ENCODE results near the gene CERS3.

CERS3 gene

DNA sequence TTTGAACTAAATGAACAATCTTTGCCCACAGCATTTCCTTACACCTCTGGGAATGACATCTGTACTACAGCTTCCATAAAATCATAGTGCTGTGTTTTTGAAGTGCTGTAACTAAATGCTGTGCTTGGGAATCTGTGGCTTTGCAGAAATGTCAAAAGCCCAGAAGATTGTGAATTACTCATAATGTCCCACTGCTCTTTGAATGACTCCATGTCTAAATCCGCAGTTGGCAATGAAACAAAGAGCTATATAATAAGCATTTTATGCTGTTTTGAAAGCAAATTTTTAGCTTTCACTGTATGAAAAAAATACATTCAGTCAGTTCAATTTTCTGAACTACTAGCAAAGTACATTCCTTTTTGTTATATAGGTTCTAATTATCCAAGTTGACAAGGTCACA is 98.3 kb downstream of the CERS3 start:
- no peak for DNase-seq (ENCODE audit: low spot score in 2 of 2)
- H3K36me3 Mint-ChIP-seq: peaks cover 3% of the 10 kb centered on the region

DNA sequence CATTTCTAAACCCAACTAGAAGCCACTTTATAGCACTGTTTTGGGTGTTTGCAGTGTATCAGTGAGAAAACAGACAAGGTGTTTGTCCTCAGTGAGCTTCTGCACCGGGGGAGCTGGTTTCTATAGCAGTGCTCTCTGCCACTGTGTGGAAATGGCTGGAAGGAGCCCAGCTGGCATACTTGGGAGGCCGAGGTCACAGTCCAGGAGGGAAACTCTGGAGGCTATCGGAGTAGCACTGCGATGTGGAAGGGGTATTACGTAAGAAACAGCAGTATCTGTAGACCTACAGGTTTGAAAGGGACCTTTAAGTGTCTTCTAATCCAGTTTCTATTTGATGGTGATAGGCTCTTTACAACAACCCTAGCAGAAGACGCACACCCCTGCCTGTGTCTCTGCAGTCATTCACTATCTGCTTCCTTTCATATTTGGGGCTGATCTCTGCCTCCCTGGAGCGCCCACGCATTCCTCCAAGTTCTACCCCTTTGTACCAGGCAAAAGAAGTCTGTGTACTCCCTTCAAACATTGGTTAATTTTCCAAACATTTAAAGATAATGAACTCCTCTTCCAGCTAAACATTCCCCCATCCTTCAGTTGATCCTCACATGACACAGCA is 99.5 kb downstream of the CERS3 start:
- H3K27me3 Mint-ChIP-seq: no peaks in the 10 kb centered on the region
- H3K36me3 Mint-ChIP-seq: peaks cover 7% of the 10 kb centered on the region
- ATAC-seq (ENCODE audit: low read depth) (no peak), DNase-seq (ENCODE audit: low spot score in 2 of 2) (no peak)
- H3K4me1 Mint-ChIP-seq: no peaks in the 10 kb centered on the region
- H3K4me3 Mint-ChIP-seq: no peak overlapping the region
- H3K9me3 Mint-ChIP-seq: peaks cover 5% of the 10 kb centered on the region
- H3K27ac Mint-ChIP-seq: no peak overlapping the region

More for the DNA sequence above, 98.3 kb downstream of the CERS3 start:
- ATAC-seq (ENCODE audit: low read depth): no peak
- peaks cover 1% of the 10 kb centered on the region for H3K9me3 Mint-ChIP-seq
- H3K27me3 Mint-ChIP-seq: no peaks in the 10 kb centered on the region
- no peaks in the 10 kb centered on the region for H3K4me1 Mint-ChIP-seq
- no peak overlapping the region for H3K4me3 Mint-ChIP-seq
- no peak overlapping the region for H3K27ac Mint-ChIP-seq

DNA sequence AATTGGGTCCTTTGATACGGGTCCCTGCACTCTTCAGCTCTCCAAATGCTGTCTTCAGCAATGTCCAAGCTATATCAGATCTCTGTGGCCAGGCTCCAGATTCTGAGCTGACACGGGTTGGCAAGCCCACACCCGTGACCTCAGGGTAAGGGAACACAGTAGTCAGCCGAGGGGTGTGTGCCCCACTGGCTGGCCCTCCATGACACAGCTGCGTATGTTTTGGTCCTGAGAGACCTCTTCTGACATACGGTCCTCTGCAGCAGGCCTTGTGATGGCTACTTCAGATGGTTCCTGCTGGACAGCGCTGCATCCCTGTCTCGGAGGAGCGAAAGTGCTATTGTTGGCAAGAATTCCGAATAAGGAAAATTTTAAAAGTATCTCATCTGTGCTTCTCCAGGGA is 101.8 kb downstream of the CERS3 start:
- peaks cover 8% of the 10 kb centered on the region for H3K9me3 Mint-ChIP-seq
- no peaks in the 10 kb centered on the region for H3K4me1 Mint-ChIP-seq
- DNase-seq (ENCODE audit: low spot score in 2 of 2) (no peak), ATAC-seq (ENCODE audit: low read depth) (no peak)
- H3K27me3 Mint-ChIP-seq: no peaks in the 10 kb centered on the region
- H3K27ac Mint-ChIP-seq: no peak overlapping the region
- no peak overlapping the region for H3K4me3 Mint-ChIP-seq
- peaks cover 9% of the 10 kb centered on the region for H3K36me3 Mint-ChIP-seq

DNA sequence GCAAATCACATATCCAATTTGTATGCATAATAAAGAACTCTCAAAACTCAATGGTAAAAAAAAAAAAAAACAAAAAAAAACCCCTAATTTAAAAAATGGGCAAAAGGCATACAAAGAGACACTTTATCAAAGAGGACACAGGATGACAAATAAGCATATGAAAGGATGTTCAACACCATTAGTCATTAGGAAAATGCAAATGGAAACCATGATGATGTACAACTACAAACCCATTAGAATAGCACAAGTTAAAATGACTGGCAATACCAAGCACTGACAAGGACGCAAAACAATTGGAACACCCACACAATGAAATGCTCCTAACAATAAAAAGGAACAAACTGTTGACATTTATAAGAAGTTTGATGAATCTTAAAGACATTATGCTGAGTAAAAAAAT is 123.6 kb downstream of the CERS3 start:
- DNase-seq (ENCODE audit: low spot score in 2 of 2) (no peak), ATAC-seq (ENCODE audit: low read depth) (no peak)
- Mint-ChIP-seq H3K4me3 (no peak overlapping the region), H3K27ac (no peak overlapping the region), H3K36me3 (peaks cover 3% of the 10 kb centered on the region), H3K9me3 (peaks cover 5% of the 10 kb centered on the region), H3K4me1 (no peaks in the 10 kb centered on the region), H3K27me3 (peaks cover 3% of the 10 kb centered on the region)

DNA sequence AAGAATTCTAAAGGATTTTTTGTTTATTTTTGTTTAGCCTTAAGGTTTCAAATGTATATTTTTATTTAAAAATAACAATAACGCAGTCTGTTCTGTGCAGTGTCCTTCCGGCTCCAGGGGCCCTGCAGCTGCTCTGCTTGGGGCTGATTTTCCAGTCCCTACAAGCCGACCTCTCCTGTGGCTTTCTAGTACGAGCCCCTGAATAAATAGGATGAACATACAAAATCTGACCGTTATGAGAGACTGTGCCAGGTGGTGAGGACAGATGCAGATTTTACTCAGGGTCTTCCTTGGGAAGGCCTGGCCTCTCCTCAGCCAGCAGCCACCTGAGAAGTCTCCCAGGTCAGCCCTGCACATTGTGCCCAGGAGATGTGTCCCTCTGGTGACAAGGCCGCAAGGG is 127.8 kb downstream of the CERS3 start:
- ATAC-seq (ENCODE audit: low read depth) (no peak), DNase-seq (ENCODE audit: low spot score in 2 of 2) (no peak)
- Mint-ChIP-seq H3K4me1 (no peaks in the 10 kb centered on the region), H3K27me3 (peaks cover 6% of the 10 kb centered on the region), H3K27ac (no peak overlapping the region), H3K9me3 (peaks cover 3% of the 10 kb centered on the region), H3K4me3 (no peak overlapping the region), H3K36me3 (peaks cover 4% of the 10 kb centered on the region)

DNA sequence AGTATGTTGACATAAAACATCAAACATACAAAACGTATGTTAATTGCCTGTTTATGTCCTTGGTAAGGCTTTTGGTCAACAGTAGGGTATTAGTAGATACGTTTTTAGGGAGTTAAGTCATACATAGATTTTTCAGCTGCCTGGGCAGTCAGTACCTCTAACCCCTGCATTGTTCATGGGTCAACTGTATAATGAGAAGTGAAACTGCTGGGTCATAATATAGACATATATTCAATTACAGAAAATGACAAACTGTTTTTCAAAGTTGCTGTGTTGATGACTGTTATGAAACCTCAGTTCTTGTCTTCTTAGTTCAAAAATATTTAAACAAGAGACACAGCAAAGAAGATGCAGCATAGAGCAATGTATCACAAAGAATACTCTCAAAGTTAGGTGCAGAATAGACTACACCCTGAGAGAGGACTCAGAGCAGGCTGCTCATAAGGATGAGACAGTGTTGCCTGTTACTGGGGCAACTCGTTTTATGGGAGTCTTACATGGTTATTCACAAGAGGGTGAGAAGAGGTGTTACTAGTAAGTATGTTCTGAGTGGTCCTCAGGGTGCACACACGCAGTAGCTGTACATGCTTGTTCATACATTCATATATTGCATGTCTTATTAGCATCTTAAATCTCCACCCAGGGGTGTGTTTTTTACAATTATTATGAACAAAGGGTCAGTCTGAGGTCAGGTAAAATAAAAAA is 133.9 kb downstream of the CERS3 start:
- peaks cover under 1% of the 10 kb centered on the region for H3K27me3 Mint-ChIP-seq
- no peak overlapping the region for H3K27ac Mint-ChIP-seq
- peaks cover 1% of the 10 kb centered on the region for H3K9me3 Mint-ChIP-seq
- DNase-seq (ENCODE audit: low spot score in 2 of 2) (no peak), ATAC-seq (ENCODE audit: low read depth) (no peak)
- no peaks in the 10 kb centered on the region for H3K36me3 Mint-ChIP-seq
- no peak overlapping the region for H3K4me3 Mint-ChIP-seq
- H3K4me1 Mint-ChIP-seq: no peaks in the 10 kb centered on the region

DNA sequence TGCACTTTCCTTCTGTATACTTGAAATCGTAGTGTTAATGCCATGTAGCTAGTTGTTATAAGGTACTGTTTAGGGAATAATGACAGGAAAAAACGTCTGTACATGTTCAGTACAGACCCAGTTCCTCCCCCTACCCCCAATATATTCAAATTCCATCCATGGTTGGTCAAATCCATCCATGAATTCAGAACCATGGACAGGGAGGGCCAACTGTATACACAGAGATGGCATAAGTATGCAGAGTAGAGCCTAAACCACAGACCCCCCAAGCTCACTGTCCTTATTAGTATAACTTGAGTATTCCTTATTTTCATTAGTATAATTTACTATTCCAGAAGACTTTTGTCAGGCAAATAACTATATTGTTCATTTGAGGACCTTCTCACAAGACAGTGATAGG is 135.7 kb downstream of the CERS3 start:
- no peaks in the 10 kb centered on the region for H3K36me3 Mint-ChIP-seq
- H3K4me1 Mint-ChIP-seq: no peaks in the 10 kb centered on the region
- H3K4me3 Mint-ChIP-seq: no peak overlapping the region
- DNase-seq (ENCODE audit: low spot score in 2 of 2) (no peak), ATAC-seq (ENCODE audit: low read depth) (no peak)
- peaks cover 6% of the 10 kb centered on the region for H3K9me3 Mint-ChIP-seq
- no peak overlapping the region for H3K27ac Mint-ChIP-seq
- H3K27me3 Mint-ChIP-seq: no peaks in the 10 kb centered on the region

DNA sequence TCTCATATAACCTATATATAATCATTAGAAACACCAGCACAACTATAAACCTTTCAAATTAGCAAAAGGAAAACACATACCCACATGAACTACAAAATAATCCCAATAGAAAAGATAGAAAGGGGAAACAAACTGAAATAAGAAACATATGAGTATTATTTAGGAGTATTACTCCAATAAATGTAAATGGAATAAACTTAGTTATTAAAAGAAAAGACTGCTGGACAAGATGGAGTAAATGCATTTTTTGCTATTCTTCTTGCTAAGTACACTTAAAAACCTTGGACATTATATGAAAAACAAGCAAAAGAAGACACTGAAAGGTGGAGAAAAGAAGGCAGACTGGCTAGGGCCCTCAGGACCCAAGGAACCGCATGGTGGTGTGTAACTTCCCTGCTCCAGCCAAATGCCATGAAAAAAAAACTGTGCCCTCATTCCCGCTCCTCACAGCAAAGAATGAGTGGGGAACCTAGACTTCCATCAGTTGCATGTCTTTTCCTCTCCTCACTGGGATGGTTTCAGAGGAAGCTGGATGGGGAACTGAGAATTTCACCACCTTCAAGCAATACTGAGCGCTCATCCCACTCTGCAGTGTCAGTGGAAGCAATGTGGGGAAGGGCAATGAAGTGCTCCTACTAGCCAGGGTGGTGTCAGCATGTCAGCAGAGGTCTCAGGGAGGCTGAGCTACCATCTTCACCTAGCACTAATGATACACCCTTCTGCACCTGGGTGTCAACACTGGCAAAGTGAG is 143.3 kb downstream of the CERS3 start:
- peaks cover 3% of the 10 kb centered on the region for H3K4me1 Mint-ChIP-seq
- no peak overlapping the region for H3K27ac Mint-ChIP-seq
- peaks cover 13% of the 10 kb centered on the region for H3K9me3 Mint-ChIP-seq
- H3K4me3 Mint-ChIP-seq: no peak overlapping the region
- DNase-seq (ENCODE audit: low spot score in 2 of 2) (no peak), ATAC-seq (ENCODE audit: low read depth) (no peak)
- H3K27me3 Mint-ChIP-seq: no peaks in the 10 kb centered on the region
- H3K36me3 Mint-ChIP-seq: no peaks in the 10 kb centered on the region

DNA sequence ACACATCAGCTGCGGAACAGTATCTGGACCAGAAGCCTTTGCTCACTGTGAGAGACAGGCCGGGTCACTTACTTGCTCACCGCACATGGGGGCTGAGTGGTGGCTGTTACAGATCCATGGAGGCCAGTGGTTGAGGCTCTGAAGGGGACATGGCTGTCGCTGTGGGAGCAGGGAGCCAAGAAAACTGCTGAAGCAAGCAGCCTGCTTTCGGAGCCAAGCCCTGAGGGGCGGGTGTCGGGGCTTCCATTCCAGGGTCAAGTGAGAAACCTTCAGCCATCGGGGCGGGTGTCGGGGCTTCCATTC is 144.7 kb downstream of the CERS3 start:
- no peak for DNase-seq (ENCODE audit: low spot score in 2 of 2)
- Mint-ChIP-seq H3K27me3 (no peaks in the 10 kb centered on the region), H3K4me1 (peaks cover 3% of the 10 kb centered on the region), H3K27ac (no peak overlapping the region), H3K9me3 (peaks cover 13% of the 10 kb centered on the region), H3K36me3 (no peaks in the 10 kb centered on the region), H3K4me3 (no peak overlapping the region)
- no peak for ATAC-seq (ENCODE audit: low read depth)

DNA sequence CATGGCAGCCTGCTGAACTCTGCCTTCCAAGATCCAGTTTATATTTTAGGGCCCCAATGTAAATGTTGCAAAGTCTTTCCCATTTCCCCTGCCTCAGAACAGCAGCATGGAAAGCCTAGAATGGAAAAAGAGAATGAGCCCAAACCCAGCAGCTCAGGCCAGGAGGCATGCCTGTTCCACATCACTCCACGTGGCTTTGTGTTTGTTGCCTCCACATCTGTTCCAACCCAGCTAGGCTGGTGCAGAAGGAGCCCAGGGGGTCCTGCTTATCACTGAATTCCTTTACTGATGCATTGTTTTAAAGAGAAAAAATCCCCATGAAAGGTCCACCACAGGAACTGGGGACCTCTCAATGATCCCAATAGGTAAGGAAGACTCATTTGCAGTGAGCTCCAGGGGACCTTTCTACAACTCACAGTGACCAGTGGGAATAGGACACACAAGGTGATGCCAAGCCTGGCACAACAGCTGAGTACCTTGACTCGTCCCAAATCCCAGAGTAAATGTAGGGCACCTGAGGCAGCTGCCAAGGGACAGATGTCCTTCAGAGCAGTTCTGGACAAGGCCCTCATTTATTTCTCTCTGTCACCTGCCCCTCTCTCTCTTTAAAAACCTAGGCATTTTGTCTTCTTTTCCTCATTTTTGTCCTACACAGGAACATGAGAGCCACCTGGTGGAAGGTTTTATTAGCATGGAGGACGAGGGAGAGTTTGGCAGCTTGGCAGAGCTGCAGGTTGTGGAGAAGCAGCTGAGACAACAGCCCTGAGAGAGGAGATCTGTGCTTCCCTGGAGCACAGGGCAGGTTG is 145.2 kb downstream of the CERS3 start:
- H3K27ac Mint-ChIP-seq: no peak overlapping the region
- ATAC-seq (ENCODE audit: low read depth) (no peak), DNase-seq (ENCODE audit: low spot score in 2 of 2) (no peak)
- no peaks in the 10 kb centered on the region for H3K36me3 Mint-ChIP-seq
- peaks cover 3% of the 10 kb centered on the region for H3K4me1 Mint-ChIP-seq
- peaks cover 10% of the 10 kb centered on the region for H3K9me3 Mint-ChIP-seq
- no peaks in the 10 kb centered on the region for H3K27me3 Mint-ChIP-seq
- H3K4me3 Mint-ChIP-seq: no peak overlapping the region

DNA sequence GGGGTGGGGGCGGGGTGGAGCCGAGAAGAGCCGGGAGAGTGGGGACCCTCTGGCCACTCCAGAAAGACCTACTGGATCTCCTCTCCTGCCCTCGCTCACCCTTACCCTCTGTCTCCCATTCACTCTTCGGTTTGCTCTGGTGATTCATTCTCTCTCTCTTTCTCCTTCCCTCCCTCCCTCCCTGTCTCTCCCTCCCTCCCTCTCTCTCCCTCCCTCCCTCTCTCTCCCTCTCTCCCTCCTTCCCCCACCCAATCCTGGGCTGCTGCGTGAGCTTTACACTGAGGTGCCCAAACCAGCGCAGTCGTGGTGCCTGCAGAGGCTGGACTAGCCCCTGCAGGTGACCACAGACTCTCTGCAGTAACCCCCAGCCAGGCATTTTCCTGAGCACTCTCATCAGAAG is 154.8 kb downstream of the CERS3 start:
- ATAC-seq (ENCODE audit: low read depth): no peak
- DNase-seq (ENCODE audit: low spot score in 2 of 2): no peak
- no peak overlapping the region for H3K4me3 Mint-ChIP-seq
- peaks cover 14% of the 10 kb centered on the region for H3K27me3 Mint-ChIP-seq
- H3K36me3 Mint-ChIP-seq: no peaks in the 10 kb centered on the region
- peaks cover 6% of the 10 kb centered on the region for H3K9me3 Mint-ChIP-seq
- no peak overlapping the region for H3K27ac Mint-ChIP-seq
- peaks cover 6% of the 10 kb centered on the region for H3K4me1 Mint-ChIP-seq

DNA sequence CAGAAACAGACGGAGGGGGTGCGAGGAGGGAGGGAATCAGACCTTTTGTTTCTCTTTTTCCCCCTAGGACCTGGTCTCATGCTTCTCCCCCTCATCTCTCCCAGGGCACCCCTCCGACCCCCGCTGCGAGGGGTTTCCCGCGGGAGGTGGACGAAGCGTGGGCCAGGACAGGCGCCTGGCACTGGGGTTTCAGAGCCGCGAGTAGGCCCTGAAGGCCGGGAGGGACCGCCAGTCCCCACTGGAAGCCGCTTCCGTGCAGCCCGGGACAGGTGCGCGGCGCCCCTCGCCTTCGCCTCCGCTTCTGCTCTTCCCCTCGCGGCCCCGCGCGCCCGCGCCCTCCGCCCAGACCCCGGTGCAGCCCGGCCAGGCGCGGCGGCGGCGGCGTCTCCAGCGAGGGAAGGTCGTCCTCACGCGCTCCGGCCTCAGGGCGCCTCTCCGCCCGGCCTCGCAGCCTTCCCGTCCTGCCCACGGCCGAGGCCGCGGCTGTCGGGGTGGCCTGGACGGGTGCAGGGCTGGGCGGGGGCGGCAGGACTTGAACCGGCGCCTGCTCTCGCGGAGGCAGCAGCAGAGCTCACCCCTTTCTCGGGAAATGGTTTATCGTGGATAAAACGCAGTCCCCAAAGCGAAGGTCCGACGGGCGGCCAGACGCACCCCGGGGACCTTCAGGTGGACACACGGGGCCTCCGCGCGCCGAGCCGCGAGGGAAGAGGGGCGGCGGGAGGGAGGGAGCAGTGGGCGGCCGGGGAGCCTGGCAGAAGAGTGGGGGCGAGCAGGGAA is 155.4 kb downstream of the CERS3 start:
- Mint-ChIP-seq H3K9me3 (peaks cover 6% of the 10 kb centered on the region), H3K4me3 (no peak overlapping the region), H3K27ac (no peak overlapping the region), H3K4me1 (peaks cover 6% of the 10 kb centered on the region), H3K27me3 (peaks cover 14% of the 10 kb centered on the region), H3K36me3 (no peaks in the 10 kb centered on the region)
- ATAC-seq (ENCODE audit: low read depth): no peak
- no peak for DNase-seq (ENCODE audit: low spot score in 2 of 2)

DNA sequence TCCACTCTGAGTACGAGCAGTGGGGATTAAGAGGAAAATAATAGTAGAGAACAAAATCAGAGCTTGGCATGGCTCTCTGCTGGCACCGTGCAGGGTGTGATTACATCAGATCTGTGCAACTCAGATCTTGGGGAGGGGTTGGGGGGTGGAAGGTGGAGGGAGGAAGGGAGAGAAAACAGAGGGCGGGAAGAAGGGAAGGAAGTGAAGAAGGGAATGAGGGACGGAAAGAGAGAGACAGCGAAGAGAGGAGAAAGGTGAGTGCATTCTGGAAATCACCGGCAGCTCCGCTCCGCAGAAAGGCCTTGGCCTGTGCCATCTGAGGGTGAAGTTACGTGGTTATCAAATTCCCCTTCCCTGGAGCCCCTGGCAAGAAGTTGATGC is 156.0 kb downstream of the CERS3 start:
- Mint-ChIP-seq H3K9me3 (peaks cover 6% of the 10 kb centered on the region), H3K4me1 (peaks cover 6% of the 10 kb centered on the region), H3K27me3 (peaks cover 14% of the 10 kb centered on the region), H3K4me3 (no peak overlapping the region), H3K27ac (no peak overlapping the region), H3K36me3 (no peaks in the 10 kb centered on the region)
- ATAC-seq (ENCODE audit: low read depth): no peak
- no peak for DNase-seq (ENCODE audit: low spot score in 2 of 2)
